ENCODE results near the gene ZNF827. TPM values are rescaled to one million over a fixed set of nuclear protein-coding genes. Genes with fewer than 3 reads are reported as not detected.

The ZNF827 gene
- total RNA-seq, 6 donors from 2014 or later: 8.1 to 68.1 (median 18.3) TPM

DNA sequence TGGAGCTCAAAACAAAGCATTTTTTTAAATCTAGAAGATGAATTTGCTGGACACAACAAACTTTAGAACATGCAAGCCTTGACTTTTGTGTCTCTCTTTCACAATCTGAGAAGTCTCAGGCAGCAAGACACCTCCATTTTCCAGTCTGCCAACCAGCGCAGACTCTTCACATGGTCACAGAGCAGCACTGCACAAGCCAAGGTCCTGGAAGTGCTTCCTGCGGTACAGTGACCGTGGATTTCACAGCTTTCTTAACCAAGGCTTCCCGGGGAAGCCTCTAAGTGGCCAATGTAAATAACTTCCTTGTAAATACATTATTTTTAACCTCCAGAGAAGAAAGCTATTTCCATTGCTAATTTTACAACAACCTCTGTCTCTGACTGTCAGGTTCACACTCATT is 31.2 kb downstream of the ZNF827 start:
- DNase-seq: no peak
- ATAC-seq (ENCODE audit: low FRiP score in 2 of 2): no peak
- WGBS, 2 donors: 19 to 46% methylated on average over 3 to 4 of the region's 4 CpGs
- TF ChIP-seq POLR2AphosphoS5 (IDR thresholded peaks at IDR 0.05) (no peak), EP300 (IDR thresholded peaks at IDR 0.05) (no peak), POLR2A (IDR thresholded peaks at IDR 0.05) (no peak), CTCF (IDR thresholded peaks at IDR 0.05) (no peak)
- H3K27me3 ChIP-seq: no peaks in the 10 kb centered on the region
- no peak overlapping the region for H3K27ac ChIP-seq
- peaks cover 0 to 11% (median 4%) of the 10 kb centered on the region in 4 donors for H3K4me1 ChIP-seq
- no peak overlapping the region for H3K4me3 ChIP-seq
- no peaks in the 10 kb centered on the region for H3K9me3 ChIP-seq
- H3K36me3 ChIP-seq: peaks cover 0 to 4% (median under 1%) of the 10 kb centered on the region in 4 donors

DNA sequence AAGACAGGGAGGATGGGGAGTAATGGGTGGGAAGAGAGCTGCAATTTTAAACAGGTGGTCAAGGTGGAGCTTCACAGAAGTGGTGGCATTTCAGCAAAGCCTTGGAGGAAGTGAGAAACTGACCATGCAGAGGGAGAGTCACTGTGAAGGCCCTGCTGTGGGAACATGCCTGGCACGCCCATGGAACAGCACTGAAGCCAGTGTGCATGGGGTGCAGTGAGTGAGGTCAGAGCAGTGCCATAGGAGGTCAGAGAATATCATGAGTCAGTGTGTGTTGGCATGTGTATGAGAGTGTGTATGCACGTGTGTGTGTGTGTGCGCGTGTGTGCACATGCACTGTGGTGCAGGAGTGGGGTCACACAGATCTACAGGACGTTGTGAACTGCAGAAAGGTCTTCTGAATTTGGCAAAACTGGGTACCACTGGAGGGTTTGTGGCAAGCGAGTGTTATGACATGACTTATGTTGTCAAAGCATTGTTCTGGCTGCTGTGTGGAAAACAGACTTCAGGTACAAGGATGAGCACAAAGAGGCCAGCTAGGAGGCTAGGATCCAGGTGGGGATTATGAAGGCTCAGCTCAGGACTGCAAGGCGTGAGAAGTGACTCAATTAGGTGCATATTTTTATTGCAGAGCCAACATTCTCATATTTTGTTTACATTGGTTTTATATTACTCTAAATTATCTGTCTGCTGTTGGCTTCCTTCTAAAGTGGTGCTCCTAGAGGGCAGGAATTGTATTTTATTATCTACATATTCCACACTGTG is 34.0 kb downstream of the ZNF827 start:
- ATAC-seq (ENCODE audit: low FRiP score in 2 of 2): peak in 1 of 2 donors; percentile 24
- WGBS, 2 donors: 91 to 94% methylated on average over 7 of the region's 7 CpGs

GRCh38 chr4:145902522-145902921 is 36.1 kb downstream of the ZNF827 start:
- Histone ChIP-seq H3K27me3 (no peaks in the 10 kb centered on the region), H3K27ac (no peak overlapping the region), H3K4me3 (no peak overlapping the region), H3K36me3 (peaks cover 0 to 9% (median 2%) of the 10 kb centered on the region in 4 donors), H3K9me3 (no peaks in the 10 kb centered on the region), H3K4me1 (peaks cover 0 to 6% (median 2%) of the 10 kb centered on the region in 4 donors)
- ATAC-seq (ENCODE audit: low FRiP score in 2 of 2) (no peak), DNase-seq (no peak)
- WGBS, 2 donors: 89 to 92% methylated on average over 12 to 13 of the region's 13 CpGs
- no peak for TF ChIP-seq EP300 (IDR thresholded peaks at IDR 0.05)
- TF ChIP-seq POLR2A (IDR thresholded peaks at IDR 0.05): no peak
- TF ChIP-seq POLR2AphosphoS5 (IDR thresholded peaks at IDR 0.05): no peak
- TF ChIP-seq CTCF (IDR thresholded peaks at IDR 0.05): no peak

More for the DNA sequence above, 34.0 kb downstream of the ZNF827 start:
- no peak for DNase-seq
- Histone ChIP-seq H3K27ac (no peak overlapping the region), H3K4me1 (peaks cover 0 to 11% (median 4%) of the 10 kb centered on the region in 4 donors), H3K27me3 (no peaks in the 10 kb centered on the region), H3K4me3 (no peak overlapping the region), H3K36me3 (peaks cover 0 to 9% (median 2%) of the 10 kb centered on the region in 4 donors), H3K9me3 (no peaks in the 10 kb centered on the region)
- no peak for TF ChIP-seq CTCF (IDR thresholded peaks at IDR 0.05)
- TF ChIP-seq POLR2AphosphoS5 (IDR thresholded peaks at IDR 0.05): no peak
- no peak for TF ChIP-seq EP300 (IDR thresholded peaks at IDR 0.05)
- TF ChIP-seq POLR2A (IDR thresholded peaks at IDR 0.05): no peak

GRCh38 chr4:145899886-145900460 is 38.6 kb downstream of the ZNF827 start:
- Histone ChIP-seq H3K27me3 (no peaks in the 10 kb centered on the region), H3K4me3 (no peak overlapping the region), H3K4me1 (no peaks in the 10 kb centered on the region), H3K9me3 (no peaks in the 10 kb centered on the region), H3K27ac (no peak overlapping the region), H3K36me3 (peaks cover 0 to 9% (median 2%) of the 10 kb centered on the region in 4 donors)
- TF ChIP-seq EP300 (IDR thresholded peaks at IDR 0.05) (no peak), CTCF (IDR thresholded peaks at IDR 0.05) (no peak), POLR2A (IDR thresholded peaks at IDR 0.05) (no peak), POLR2AphosphoS5 (IDR thresholded peaks at IDR 0.05) (no peak)
- 79 to 88% methylated on average over 4 of the region's 4 CpGs for WGBS, 2 donors
- DNase-seq: no peak
- no peak for ATAC-seq (ENCODE audit: low FRiP score in 2 of 2)
